Measurements from ENCODE around the gene RNF8.

Gene RNF8

DNA sequence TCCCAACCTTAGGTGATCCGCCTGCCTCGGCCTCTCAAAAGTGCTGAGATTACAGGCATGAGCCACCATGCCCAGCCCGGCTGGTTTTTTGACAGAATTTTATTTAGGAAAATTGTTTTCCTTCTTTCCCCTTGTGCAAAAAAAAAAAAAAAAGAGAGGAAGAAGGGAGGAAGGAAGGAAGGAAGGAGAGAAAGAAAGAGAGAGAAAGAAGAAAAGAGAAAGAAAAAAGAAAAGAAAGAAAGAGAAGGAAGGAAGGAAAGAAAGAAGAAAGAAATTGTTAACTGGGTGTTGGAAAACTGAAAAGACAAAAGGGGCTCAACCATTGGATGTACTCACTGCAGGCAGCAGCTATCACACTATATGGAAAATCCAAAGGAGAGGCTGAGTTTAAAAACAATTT, 1.4 kb upstream of the RNF8 start:
- Histone ChIP-seq H3K27ac (ENCODE audit: low read depth, low read length) (no peak overlapping the region), H2BK12ac (ENCODE audit: low read length) (no peak overlapping the region), H3K27me3 (ENCODE audit: insufficient read depth, low read length) (no peaks in the 10 kb centered on the region), H3K4ac (ENCODE audit: low read depth, low read length) (no peak overlapping the region), H3K4me1 (ENCODE audit: control insufficient read depth in 1 of 2, insufficient read depth in 2 of 2, low read length in 2 of 2) (peaks cover 3 to 4% of the 10 kb centered on the region in 2 experiments), H4K8ac (ENCODE audit: low read depth, low read length) (no peak overlapping the region), H3K4me3 (ENCODE audit: low read depth, low read length) (no peak overlapping the region), H3K79me2 (ENCODE audit: control insufficient read depth, insufficient read depth, low read length, poor library complexity) (peaks cover 6% of the 10 kb centered on the region), H3K4me2 (ENCODE audit: low read length) (no peak overlapping the region), H2AK5ac (ENCODE audit: low read length) (no peak overlapping the region), H2AFZ (ENCODE audit: insufficient read depth, low read length, poor library complexity) (no peak overlapping the region), H3K14ac (ENCODE audit: low read length) (no peak overlapping the region), H3K9me3 (ENCODE audit: insufficient read depth, low read depth, low read length) (no peaks in the 10 kb centered on the region), H3K9ac (ENCODE audit: low read length) (no peak overlapping the region), H3K79me1 (ENCODE audit: low read length) (peaks cover 6% of the 10 kb centered on the region), H2BK120ac (ENCODE audit: insufficient read depth, low read length, poor library complexity) (no peak overlapping the region), H4K12ac (ENCODE audit: low read depth, low read length) (no peak overlapping the region), H3K23ac (ENCODE audit: low read length) (no peak overlapping the region), H4K91ac (ENCODE audit: low read depth, low read length) (no peak overlapping the region), H3K36me3 (ENCODE audit: control insufficient read depth in 1 of 2, insufficient read depth in 2 of 2, low read length in 2 of 2) (no peaks in the 10 kb centered on the region), H2BK5ac (ENCODE audit: low read depth, low read length, poor library complexity) (no peak overlapping the region), H3K18ac (ENCODE audit: low read length) (no peak overlapping the region)
- no CpG with 5 or more reads among the region's 3 CpGs for WGBS (ENCODE audit: extremely low coverage, insufficient coverage, insufficient read length)
- DNase-seq = no peak

- Histone ChIP-seq H2AK5ac (ENCODE audit: low read length) (no peak overlapping the region), H3K4me3 (ENCODE audit: low read depth, low read length) (peak overlapping the region; percentile 81), H4K12ac (ENCODE audit: low read depth, low read length) (peak overlapping the region; percentile 91), H2BK5ac (ENCODE audit: low read depth, low read length, poor library complexity) (no peak overlapping the region), H3K18ac (ENCODE audit: low read length) (peak overlapping the region; percentile 80), H3K79me1 (ENCODE audit: low read length) (peaks cover 6% of the 10 kb centered on the region), H3K9ac (ENCODE audit: low read length) (peak overlapping the region; percentile 20), H2BK12ac (ENCODE audit: low read length) (no peak overlapping the region), H3K27me3 (ENCODE audit: insufficient read depth, low read length) (no peaks in the 10 kb centered on the region), H3K9me3 (ENCODE audit: insufficient read depth, low read depth, low read length) (no peaks in the 10 kb centered on the region), H3K36me3 (ENCODE audit: control insufficient read depth in 1 of 2, insufficient read depth in 2 of 2, low read length in 2 of 2) (no peaks in the 10 kb centered on the region), H2BK120ac (ENCODE audit: insufficient read depth, low read length, poor library complexity) (no peak overlapping the region), H3K14ac (ENCODE audit: low read length) (peak overlapping the region; percentile 88), H4K91ac (ENCODE audit: low read depth, low read length) (peak overlapping the region; percentile 77), H2AFZ (ENCODE audit: insufficient read depth, low read length, poor library complexity) (peak overlapping the region; percentile 91), H3K4me1 (ENCODE audit: control insufficient read depth in 1 of 2, insufficient read depth in 2 of 2, low read length in 2 of 2) (peaks cover 3 to 4% of the 10 kb centered on the region in 2 experiments), H3K4me2 (ENCODE audit: low read length) (peak overlapping the region; percentile 85), H3K23ac (ENCODE audit: low read length) (no peak overlapping the region), H4K8ac (ENCODE audit: low read depth, low read length) (peak overlapping the region; percentile 96), H3K27ac (ENCODE audit: low read depth, low read length) (no peak overlapping the region), H3K79me2 (ENCODE audit: control insufficient read depth, insufficient read depth, low read length, poor library complexity) (peaks cover 6% of the 10 kb centered on the region), H3K4ac (ENCODE audit: low read depth, low read length) (peak overlapping the region; percentile 56)
- peak in 1 of 2 donors; percentile 17 for DNase-seq
- no CpG with 5 or more reads among the region's 44 CpGs for WGBS (ENCODE audit: extremely low coverage, insufficient coverage, insufficient read length)
These were observed 972 bp downstream of the RNF8 start for GRCh38 chr6:37354526-37355384.

- H2BK120ac ChIP-seq (ENCODE audit: insufficient read depth, low read length, poor library complexity) = no peak overlapping the region
- no peak overlapping the region for H3K23ac ChIP-seq (ENCODE audit: low read length)
- no peak overlapping the region for H3K4ac ChIP-seq (ENCODE audit: low read depth, low read length)
- peaks cover 0 to 4% of the 10 kb centered on the region in 2 experiments for H3K36me3 ChIP-seq (ENCODE audit: control insufficient read depth in 1 of 2, insufficient read depth in 2 of 2, low read length in 2 of 2)
- H3K27me3 ChIP-seq (ENCODE audit: insufficient read depth, low read length) = no peaks in the 10 kb centered on the region
- no peak overlapping the region for H2AFZ ChIP-seq (ENCODE audit: insufficient read depth, low read length, poor library complexity)
- H4K8ac ChIP-seq (ENCODE audit: low read depth, low read length) = no peak overlapping the region
- H3K9me3 ChIP-seq (ENCODE audit: insufficient read depth, low read depth, low read length) = no peaks in the 10 kb centered on the region
- no peak overlapping the region for H2BK5ac ChIP-seq (ENCODE audit: low read depth, low read length, poor library complexity)
- WGBS (ENCODE audit: extremely low coverage, insufficient coverage, insufficient read length) = no CpG with 5 or more reads among the region's 1 CpG
- H4K91ac ChIP-seq (ENCODE audit: low read depth, low read length) = no peak overlapping the region
- peaks cover 3 to 4% of the 10 kb centered on the region in 2 experiments for H3K4me1 ChIP-seq (ENCODE audit: control insufficient read depth in 1 of 2, insufficient read depth in 2 of 2, low read length in 2 of 2)
- H3K79me1 ChIP-seq (ENCODE audit: low read length) = peaks cover 6% of the 10 kb centered on the region
- H3K79me2 ChIP-seq (ENCODE audit: control insufficient read depth, insufficient read depth, low read length, poor library complexity) = peaks cover 6% of the 10 kb centered on the region
- no peak for DNase-seq
- no peak overlapping the region for H3K18ac ChIP-seq (ENCODE audit: low read length)
- no peak overlapping the region for H3K4me2 ChIP-seq (ENCODE audit: low read length)
- H2AK5ac ChIP-seq (ENCODE audit: low read length) = no peak overlapping the region
- H2BK12ac ChIP-seq (ENCODE audit: low read length) = no peak overlapping the region
- no peak overlapping the region for H3K4me3 ChIP-seq (ENCODE audit: low read depth, low read length)
- no peak overlapping the region for H3K14ac ChIP-seq (ENCODE audit: low read length)
- no peak overlapping the region for H4K12ac ChIP-seq (ENCODE audit: low read depth, low read length)
- no peak overlapping the region for H3K9ac ChIP-seq (ENCODE audit: low read length)
- no peak overlapping the region for H3K27ac ChIP-seq (ENCODE audit: low read depth, low read length)
These were observed 3.5 kb downstream of the RNF8 start for GRCh38 chr6:37357288-37357687.

GRCh38 chr6:37357860-37358259, 4.1 kb downstream of the RNF8 start:
- Histone ChIP-seq H3K79me1 (ENCODE audit: low read length) (peaks cover 6% of the 10 kb centered on the region), H3K23ac (ENCODE audit: low read length) (no peak overlapping the region), H4K8ac (ENCODE audit: low read depth, low read length) (no peak overlapping the region), H2BK120ac (ENCODE audit: insufficient read depth, low read length, poor library complexity) (no peak overlapping the region), H3K4ac (ENCODE audit: low read depth, low read length) (no peak overlapping the region), H3K36me3 (ENCODE audit: control insufficient read depth in 1 of 2, insufficient read depth in 2 of 2, low read length in 2 of 2) (peaks cover 0 to 4% of the 10 kb centered on the region in 2 experiments), H2BK5ac (ENCODE audit: low read depth, low read length, poor library complexity) (no peak overlapping the region), H3K14ac (ENCODE audit: low read length) (no peak overlapping the region), H2BK12ac (ENCODE audit: low read length) (no peak overlapping the region), H2AFZ (ENCODE audit: insufficient read depth, low read length, poor library complexity) (no peak overlapping the region), H3K4me3 (ENCODE audit: low read depth, low read length) (no peak overlapping the region), H3K27ac (ENCODE audit: low read depth, low read length) (no peak overlapping the region), H2AK5ac (ENCODE audit: low read length) (no peak overlapping the region), H3K4me2 (ENCODE audit: low read length) (no peak overlapping the region), H3K18ac (ENCODE audit: low read length) (no peak overlapping the region), H3K4me1 (ENCODE audit: control insufficient read depth in 1 of 2, insufficient read depth in 2 of 2, low read length in 2 of 2) (peaks cover 3 to 4% of the 10 kb centered on the region in 2 experiments), H3K79me2 (ENCODE audit: control insufficient read depth, insufficient read depth, low read length, poor library complexity) (peaks cover 6% of the 10 kb centered on the region), H3K27me3 (ENCODE audit: insufficient read depth, low read length) (no peaks in the 10 kb centered on the region), H4K12ac (ENCODE audit: low read depth, low read length) (no peak overlapping the region), H3K9me3 (ENCODE audit: insufficient read depth, low read depth, low read length) (no peaks in the 10 kb centered on the region), H3K9ac (ENCODE audit: low read length) (no peak overlapping the region), H4K91ac (ENCODE audit: low read depth, low read length) (no peak overlapping the region)
- DNase-seq = no peak
- no CpG with 5 or more reads among the region's 2 CpGs for WGBS (ENCODE audit: extremely low coverage, insufficient coverage, insufficient read length)
